Heart left ventricle (tissue), 16 donors: ENCODE results near the gene CD96. TPM values are rescaled to one million over a fixed set of nuclear protein-coding genes. Genes with fewer than 3 reads are reported as not detected.

ENCODE experiments used
- ATAC-seq, 4 donors: fragments of 200-7000 bp; cut with Tn5 transposase; one replicate each; pipeline ENCODE4 v1.9.1; 2020 to 2022; ENCODE audit warnings: moderate library complexity in 4 of 4, mild to moderate bottlenecking in 3 of 4, moderate number of reproducible peaks in 1 of 4
- DNase-seq, 5 donors: peaks; one replicate each; pipeline ENCODE4 v3.0.0-alpha.2; 2020
- H3K27ac ChIP-seq, 12 donors: fragments of 200-600 bp; sonication (generic) in 4 of 12; one replicate each; pipeline versions ENCODE4 v1.5.0 to v1.8.0; 2016 to 2022; ENCODE audit warnings: mild to moderate bottlenecking in 2 of 12
- H3K27me3 ChIP-seq, 9 donors: fragments of 200-600 bp; sonication (generic) in 2 of 9; one replicate each; pipeline versions ENCODE4 v1.5.1 to v1.8.0; 2016 to 2022; ENCODE audit warnings: mild to moderate bottlenecking in 3 of 9
- H3K36me3 ChIP-seq, 9 donors: fragments of 200-600 bp; sonication (generic) in 2 of 9; one replicate each; pipeline versions ENCODE4 v1.5.0 to v1.8.0; 2018 to 2022; ENCODE audit warnings: mild to moderate bottlenecking in 2 of 9
- H3K4me1 ChIP-seq, 12 donors: fragments of 200-600 bp; sonication (generic) in 4 of 12; one replicate each; pipeline versions ENCODE4 v1.5.0 to v1.8.0; 2016 to 2022; ENCODE audit warnings: mild to moderate bottlenecking in 3 of 12
- H3K4me3 ChIP-seq, 12 donors: fragments of 200-600 bp; sonication (generic) in 4 of 12; one replicate each; pipeline versions ENCODE4 v1.5.0 to v1.8.0; 2017 to 2022; ENCODE audit warnings: mild to moderate bottlenecking in 9 of 12, moderate library complexity in 4 of 12
- H3K9me3 ChIP-seq, 12 donors: fragments of 200-600 bp; sonication (generic) in 4 of 12; one replicate each; pipeline versions ENCODE4 v1.5.0 to v1.8.0; 2016 to 2022; ENCODE audit warnings: mild to moderate bottlenecking in 1 of 12
- CTCF ChIP-seq, 12 donors: fragments of 200-600 bp; sonication (generic) in 4 of 12; IDR thresholded peaks; one replicate each; pipeline versions ENCODE4 v1.5.0 to v1.8.0; 2018 to 2022; ENCODE audit warnings: antibody characterized with exemption in 12 of 12, mild to moderate bottlenecking in 5 of 12
- POLR2A ChIP-seq, 2 donors: fragments of 450-650 bp; IDR thresholded peaks; one replicate each; pipeline ENCODE4 v1.6.1; 2017; ENCODE audit warnings: antibody characterized with exemption in 2 of 2, mild to moderate bottlenecking in 2 of 2, moderate library complexity in 2 of 2
- WGBS, 4 donors: extraction: QIAGEN DNeasy Blood & Tissue Kit in 2 of 4; methylation state at CpG; one replicate each; pipeline versions ENCODE4 v1.1.5 to v1.1.7; 2013 to 2018; 5-methylcytosine and 5-hydroxymethylcytosine counted together
- intact Hi-C, 10 donors: fragments of 100-400 bp; cut with DNase I; formaldehyde crosslinking; loops; one replicate each; pipeline versions ENCODE4 v1.11.1 to v1.14.2; 2022
- polyA plus RNA-seq, 2 donors: library from polyadenylated mRNA; stranded (reverse); fragments of 200-250 nt; gene quantifications; one replicate each; pipeline ENCODE4 v1.2.3, GENCODE V29; 2013
- total RNA-seq, 9 donors: library from RNA; depleted of rRNA in 2 of 9; stranded (reverse); fragments of >200 nt in 2 of 9; fragmentation: NEBNext Ultra II Directional in 3 of 9; extraction: Animal tissue kit (Norgen Biotek cat#: 25700) in 3 of 9; gene quantifications; one replicate each; pipeline versions ENCODE4 v1.1.0 to v1.2.4, GENCODE V29; 2016 to 2023
- donor health status: ischemic (EF 13 %, LVEDD 7.1; RV severe dilation, severe dysfunction).
- donor health status: healthy with polysubstance abuse.
- donor health status: DM: no; HTN: yes; CAD: no.
- donor health status: DM: no; HTN: no; CAD: no.
- donor health status: ischemic (EF 25% LVEDD 6.9; RV normal size, moderate dysfunction).
- donor health status: ischemic (EF 25% LVEDD 5.7; RV mildly dilated, moderate dysfunction).
- donor health status: healthy.
- donor health status: DM: yes; HTN: yes; CAD: no.
- donor health status: ischemic (EF 35%, LVEDD 5.7; RV mildly dilated, moderate dysfunction).
- donor health status: nonischemic (EF 11% LVEDD 7.7; RV severe dilation, severe dysfunction).
- donor health status: DM: yes; HTN: yes; CAD: no.
- donor health status: PGD.
- donor health status: ischemic (EF 29% LVEDD 5.4; RV normal size, mild dysfunction).
- donor health status: nonischemic (EF 23%, LVEDD 6.1; RV moderate dilation, normal function).

Gene CD96
- total and polyA plus RNA-seq, 11 donors = 0.08 to 4.4 (median 0.28) TPM; not detected in 4

DNA sequence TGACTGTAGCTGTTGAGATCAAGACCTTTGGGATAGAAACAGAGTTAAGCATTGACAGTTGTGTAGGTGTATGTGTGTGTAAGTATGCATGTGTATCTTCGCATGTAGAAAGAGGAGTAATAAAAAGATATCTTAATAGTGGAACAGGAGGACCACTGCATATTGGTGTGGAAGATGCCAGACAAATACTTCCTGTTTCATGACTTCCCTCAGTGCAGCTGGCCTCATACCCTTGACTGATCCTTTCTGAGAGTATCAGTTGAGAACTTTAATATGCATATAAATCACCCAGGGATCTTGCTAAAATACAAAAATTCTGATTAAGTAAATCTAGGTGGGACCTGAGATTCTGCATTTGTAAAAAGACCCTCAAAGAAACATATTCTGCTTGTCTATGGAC lies 61.7 kb downstream of the CD96 start:
- no peaks in the 10 kb centered on the region for H3K4me1 ChIP-seq
- H3K27me3 ChIP-seq = peaks cover 0 to 12% (median 0%) of the 10 kb centered on the region in 9 donors
- ATAC-seq (no peak), DNase-seq (no peak)
- H3K27ac ChIP-seq = no peak overlapping the region
- no peaks in the 10 kb centered on the region for H3K36me3 ChIP-seq
- 85 to 90% (median 87%) methylated on average over 1 of the region's 1 CpG for WGBS, 4 donors
- H3K4me3 ChIP-seq = no peak overlapping the region
- H3K9me3 ChIP-seq = no peaks in the 10 kb centered on the region
- TF ChIP-seq POLR2A (IDR thresholded peaks at IDR 0.05) (no peak), CTCF (IDR thresholded peaks at IDR 0.05) (no peak)
- intact Hi-C loops = no loop called here

GRCh38 chr3:111604119-111604518 lies 62.1 kb downstream of the CD96 start:
- intact Hi-C loops = no loop called here
- Histone ChIP-seq H3K27me3 (peaks cover 0 to 12% (median 0%) of the 10 kb centered on the region in 9 donors), H3K9me3 (no peaks in the 10 kb centered on the region), H3K27ac (no peak overlapping the region), H3K4me1 (no peaks in the 10 kb centered on the region), H3K36me3 (no peaks in the 10 kb centered on the region), H3K4me3 (no peak overlapping the region)
- no peak for TF ChIP-seq POLR2A (IDR thresholded peaks at IDR 0.05)
- TF ChIP-seq CTCF (IDR thresholded peaks at IDR 0.05) = no peak
- WGBS, 4 donors = 70 to 86% (median 79%) methylated on average over 2 of the region's 2 CpGs
- DNase-seq (no peak), ATAC-seq (no peak)

- TF ChIP-seq CTCF (IDR thresholded peaks at IDR 0.05) (no peak), POLR2A (IDR thresholded peaks at IDR 0.05) (no peak)
- intact Hi-C loops = no loop called here
- no peak overlapping the region for H3K27ac ChIP-seq
Observed at GRCh38 chr3:111605018-111605417, 63.0 kb downstream of the CD96 start.

GRCh38 chr3:111605493-111605892 lies 63.5 kb downstream of the CD96 start:
- H3K4me3 ChIP-seq = no peak overlapping the region
- no peak overlapping the region for H3K27ac ChIP-seq
- peaks cover 0 to 1% (median 0%) of the 10 kb centered on the region in 12 donors for H3K4me1 ChIP-seq
- ATAC-seq (no peak), DNase-seq (no peak)
- peaks cover 0 to 12% (median 0%) of the 10 kb centered on the region in 9 donors for H3K27me3 ChIP-seq
- no peaks in the 10 kb centered on the region for H3K9me3 ChIP-seq
- H3K36me3 ChIP-seq = no peaks in the 10 kb centered on the region
- TF ChIP-seq CTCF (IDR thresholded peaks at IDR 0.05) (no peak), POLR2A (IDR thresholded peaks at IDR 0.05) (no peak)
- 69 to 78% (median 73%) methylated on average over 2 of the region's 2 CpGs for WGBS, 4 donors
- intact Hi-C loops = no loop called here

More at GRCh38 chr3:111605018-111605417, 63.0 kb downstream of the CD96 start:
- Histone ChIP-seq H3K27me3 (peaks cover 0 to 12% (median 0%) of the 10 kb centered on the region in 9 donors), H3K4me3 (no peak overlapping the region), H3K9me3 (no peaks in the 10 kb centered on the region), H3K4me1 (no peaks in the 10 kb centered on the region), H3K36me3 (no peaks in the 10 kb centered on the region)
- no peak for ATAC-seq
- DNase-seq = no peak
